Activated CD4-positive, alpha-beta T cell treated with anti-CD3 and anti-CD28 coated beads for 1 hour (primary cell): Measurements from ENCODE around the gene ARHGEF28.

ENCODE experiments used
- DNase-seq: peaks from one replicate; pipeline ENCODE4 v3.0.0-alpha.2; 2020

Gene ARHGEF28

GRCh38 chr5:73907164-73907563 lies 281.2 kb downstream of the ARHGEF28 start:
- DNase-seq = no peak

GRCh38 chr5:73908395-73908794 lies 282.4 kb downstream of the ARHGEF28 start:
- no peak for DNase-seq

GRCh38 chr5:73908846-73909245 lies 282.9 kb downstream of the ARHGEF28 start:
- no peak for DNase-seq

- no peak for DNase-seq
Observed at GRCh38 chr5:73909474-73909873, 283.5 kb downstream of the ARHGEF28 start.

- DNase-seq = no peak
Observed at GRCh38 chr5:73911761-73912393, 285.9 kb downstream of the ARHGEF28 start.

GRCh38 chr5:73912821-73913271 lies 286.9 kb downstream of the ARHGEF28 start:
- no peak for DNase-seq

GRCh38 chr5:73913971-73914370 lies 288.0 kb downstream of the ARHGEF28 start:
- DNase-seq = no peak

- DNase-seq = no peak
Observed at GRCh38 chr5:73915345-73915744, 289.3 kb downstream of the ARHGEF28 start.

GRCh38 chr5:73917433-73917832 lies 291.4 kb downstream of the ARHGEF28 start:
- no peak for DNase-seq

GRCh38 chr5:73917891-73918290 lies 291.9 kb downstream of the ARHGEF28 start:
- DNase-seq = no peak

GRCh38 chr5:73918791-73919221 lies 292.8 kb downstream of the ARHGEF28 start:
- DNase-seq = no peak

- no peak for DNase-seq
Observed at GRCh38 chr5:73921741-73922140, 295.7 kb downstream of the ARHGEF28 start.

GRCh38 chr5:73922224-73922623 lies 296.2 kb downstream of the ARHGEF28 start:
- no peak for DNase-seq

GRCh38 chr5:73922875-73923557 lies 297.0 kb downstream of the ARHGEF28 start:
- no peak for DNase-seq

- no peak for DNase-seq
Observed at GRCh38 chr5:73928476-73929070, 302.6 kb downstream of the ARHGEF28 start.

- no peak for DNase-seq
Observed at GRCh38 chr5:73935719-73936118, 309.7 kb downstream of the ARHGEF28 start.

- DNase-seq = no peak
Observed at GRCh38 chr5:73938280-73938937, 312.4 kb downstream of the ARHGEF28 start.

- no peak for DNase-seq
Observed at GRCh38 chr5:73938938-73939320, 312.9 kb downstream of the ARHGEF28 start.

- DNase-seq = no peak
Observed at GRCh38 chr5:73939557-73939956, 313.6 kb downstream of the ARHGEF28 start.

GRCh38 chr5:73940026-73940425 lies 314.0 kb downstream of the ARHGEF28 start:
- no peak for DNase-seq

GRCh38 chr5:73940801-73941200 lies 314.8 kb downstream of the ARHGEF28 start:
- no peak for DNase-seq

- DNase-seq = no peak
Observed at GRCh38 chr5:73942783-73943182, 316.8 kb downstream of the ARHGEF28 start.

- no peak for DNase-seq
Observed at GRCh38 chr5:73943397-73943796, 317.4 kb downstream of the ARHGEF28 start.

- no peak for DNase-seq
Observed at GRCh38 chr5:73944581-73944980, 318.6 kb downstream of the ARHGEF28 start.
